Gastroesophageal sphincter (tissue), 3 donors: ENCODE measurements around the gene MRPL53.

Experiments used
- CTCF ChIP-seq, 4 experiments: fragments of 200-600 bp in 2 of 4; fragments of 450-650 bp in 2 of 4; sonication (generic) in 1 of 4; IDR thresholded peaks; one replicate each; pipeline ENCODE4 v1.5.1; 2017 to 2019; ENCODE audit warnings: antibody characterized with exemption in 4 of 4, mild to moderate bottlenecking in 2 of 4, moderate library complexity in 2 of 4
- EP300 ChIP-seq: sonication (generic); formaldehyde crosslinking; IDR thresholded peaks from one replicate; pipeline ENCODE4 v1.6.1; 2017; ENCODE audit warnings: antibody characterized with exemption, mild to moderate bottlenecking

DNA sequence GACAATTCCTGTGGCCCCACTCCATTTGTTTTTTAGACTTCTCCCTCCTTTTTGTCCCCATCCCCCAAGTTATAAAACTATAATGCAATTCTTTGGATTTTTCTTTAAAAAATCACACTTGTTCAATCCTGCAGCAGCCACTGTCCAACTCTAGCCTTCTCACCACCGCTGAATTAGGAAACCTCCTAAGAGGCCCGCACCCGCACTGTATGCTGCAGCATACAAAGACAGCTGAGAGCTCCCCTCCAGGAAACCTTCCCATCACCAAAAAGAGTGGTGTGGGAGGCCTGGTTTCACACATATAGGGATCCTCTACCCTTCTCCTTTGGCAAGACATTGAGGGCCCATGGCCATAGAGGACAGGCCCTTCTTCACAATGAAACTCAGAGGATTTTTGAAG lies 32.1 kb upstream of the MRPL53 start:
- no peak for TF ChIP-seq CTCF (IDR thresholded peaks at IDR 0.05)
- no peak for TF ChIP-seq EP300
